H1 (cell line): ENCODE data around the gene SSX2IP.

Experiments
- ATF2 ChIP-seq: IDR thresholded peaks from 2 replicates; pipeline ENCODE4 v1.6.1; 2012; ENCODE audit warnings: low read length, inconsistent platforms
- CHD2 ChIP-seq: IDR thresholded peaks from 2 replicates; pipeline ENCODE4 v1.6.1; 2012; ENCODE audit warnings: low read length, improper control_type of control experiment
- CTCF ChIP-seq, 3 experiments: IDR thresholded peaks; 1 replicate in 2 of 3; 2 replicates in 1 of 3; pipeline versions ENCODE4 v1.5.1 to v1.6.1; 2011; ENCODE audit warnings: low read length in 3 of 3, mild to moderate bottlenecking in 3 of 3, inconsistent platforms in 2 of 3, low read depth in 1 of 3, moderate library complexity in 1 of 3; ENCODE audit not compliant: insufficient read depth in 1 of 3; ENCODE audit errors: control extremely low read depth in 1 of 3
- EP300 ChIP-seq, 2 experiments: IDR thresholded peaks; 1 replicate in 1 of 2; 2 replicates in 1 of 2; pipeline ENCODE4 v1.6.1; 2011 to 2012; ENCODE audit warnings: low read depth in 2 of 2, low read length in 2 of 2, mild to moderate bottlenecking in 2 of 2, borderline replicate concordance in 1 of 2, inconsistent platforms in 1 of 2, moderate library complexity in 1 of 2
- FOSL1 ChIP-seq: IDR thresholded peaks from 2 replicates; pipeline ENCODE4 v1.6.1; 2011; ENCODE audit warnings: mild to moderate bottlenecking, low read depth, low read length, moderate library complexity; ENCODE audit not compliant: insufficient read depth
- GTF2F1 ChIP-seq: IDR thresholded peaks from 2 replicates; pipeline ENCODE4 v1.6.1; 2012; ENCODE audit warnings: low read depth, low read length, improper control_type of control experiment, borderline replicate concordance
- KDM1A ChIP-seq: fragments of 200-600, 300-600 bp; sonication (generic); IDR thresholded peaks from 2 replicates; pipeline ENCODE4 v1.7.1; 2016; ENCODE audit warnings: mild to moderate bottlenecking, low read length, borderline replicate concordance
- SP1 ChIP-seq: IDR thresholded peaks from 2 replicates; pipeline ENCODE4 v1.6.1; 2011; ENCODE audit warnings: low read depth, low read length
- TCF12 ChIP-seq: IDR thresholded peaks from 2 replicates; pipeline ENCODE4 v1.6.1; 2011; ENCODE audit warnings: low read depth, mild to moderate bottlenecking, low read length
- YY1 ChIP-seq: IDR thresholded peaks from 2 replicates; pipeline ENCODE4 v1.6.1; 2011; ENCODE audit warnings: low read depth, mild to moderate bottlenecking, low read length

GRCh38 chr1:84738237-84738636 lies 48.0 kb upstream of the SSX2IP start:
- TF ChIP-seq ATF2 (no peak), CTCF (IDR thresholded peaks at IDR 0.05; ENCODE audit: control extremely low read depth in 1 of 3, insufficient read depth in 1 of 3, low read depth in 1 of 3, low read length in 3 of 3) (no peak), KDM1A (no peak), EP300 (IDR thresholded peaks at IDR 0.05; ENCODE audit: borderline replicate concordance in 1 of 2, low read depth in 2 of 2, low read length in 2 of 2) (no peak), SP1 (no peak), GTF2F1 (no peak), YY1 (no peak), CHD2 (no peak), TCF12 (no peak), FOSL1 (no peak)
